ENCODE data around the gene ARHGEF39. TPM values are rescaled to one million over a fixed set of nuclear protein-coding genes. Genes with fewer than 3 reads are reported as not detected.
A peak's percentile ranks its signal among the peaks of the same experiment; 100 is the strongest.

The ARHGEF39 gene
- total RNA-seq, 1 donor from 2014 or later: 1.0 TPM

DNA sequence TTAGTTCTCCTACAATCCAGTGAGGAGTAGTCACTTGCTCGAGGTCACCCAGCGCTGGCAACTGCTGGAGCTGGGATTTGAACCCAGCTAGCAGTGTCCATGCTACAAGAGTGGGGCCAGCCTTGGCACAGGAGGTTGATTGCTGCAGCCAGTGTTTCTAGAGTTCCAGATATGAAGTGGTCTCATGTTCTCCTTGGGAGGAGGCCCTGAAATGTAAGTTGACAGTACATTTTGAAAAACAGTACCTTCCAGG, 6.1 kb downstream of the ARHGEF39 start:
- Histone ChIP-seq H3K79me2 (ENCODE audit: insufficient read depth, low read length) (peaks cover 11% of the 10 kb centered on the region), H3K27me3 (ENCODE audit: insufficient read depth, low read length) (no peaks in the 10 kb centered on the region), H4K20me1 (ENCODE audit: insufficient read depth, low read length) (peaks cover 8% of the 10 kb centered on the region), H3K4me1 (ENCODE audit: insufficient read depth, low read length) (peaks cover 15% of the 10 kb centered on the region), H3K9me3 (ENCODE audit: insufficient read depth, low read depth, low read length) (no peaks in the 10 kb centered on the region), H3K36me3 (ENCODE audit: insufficient read depth, low read length) (peaks cover 6% of the 10 kb centered on the region), H3K27ac (ENCODE audit: low read depth, low read length) (peak overlapping the region; percentile 100), H2AFZ (ENCODE audit: low read depth, low read length) (peak overlapping the region; percentile 92), H3K9ac (ENCODE audit: low read length) (peak overlapping the region; percentile 92), H3K4me3 (ENCODE audit: insufficient read depth, low read depth, low read length) (peak overlapping the region; percentile 78), H3K4me2 (ENCODE audit: low read length) (peak overlapping the region; percentile 86)
- peak overlapping the region; percentile 87 for H3K4me3 Mint-ChIP-seq (ENCODE audit: unreplicated experiment)
- FAIRE-seq (no peak), DNase-seq (ENCODE audit: low read depth) (no peak)
- peaks cover 12% of the 10 kb centered on the region for H3K4me1 Mint-ChIP-seq (ENCODE audit: low read depth, unreplicated experiment)
- peaks cover 1% of the 10 kb centered on the region for H3K36me3 Mint-ChIP-seq (ENCODE audit: low read depth, unreplicated experiment)
- TF ChIP-seq EZH2 (IDR thresholded peaks at IDR 0.05; ENCODE audit: insufficient read depth, low read length): no peak
- TF ChIP-seq, protein P1, sequence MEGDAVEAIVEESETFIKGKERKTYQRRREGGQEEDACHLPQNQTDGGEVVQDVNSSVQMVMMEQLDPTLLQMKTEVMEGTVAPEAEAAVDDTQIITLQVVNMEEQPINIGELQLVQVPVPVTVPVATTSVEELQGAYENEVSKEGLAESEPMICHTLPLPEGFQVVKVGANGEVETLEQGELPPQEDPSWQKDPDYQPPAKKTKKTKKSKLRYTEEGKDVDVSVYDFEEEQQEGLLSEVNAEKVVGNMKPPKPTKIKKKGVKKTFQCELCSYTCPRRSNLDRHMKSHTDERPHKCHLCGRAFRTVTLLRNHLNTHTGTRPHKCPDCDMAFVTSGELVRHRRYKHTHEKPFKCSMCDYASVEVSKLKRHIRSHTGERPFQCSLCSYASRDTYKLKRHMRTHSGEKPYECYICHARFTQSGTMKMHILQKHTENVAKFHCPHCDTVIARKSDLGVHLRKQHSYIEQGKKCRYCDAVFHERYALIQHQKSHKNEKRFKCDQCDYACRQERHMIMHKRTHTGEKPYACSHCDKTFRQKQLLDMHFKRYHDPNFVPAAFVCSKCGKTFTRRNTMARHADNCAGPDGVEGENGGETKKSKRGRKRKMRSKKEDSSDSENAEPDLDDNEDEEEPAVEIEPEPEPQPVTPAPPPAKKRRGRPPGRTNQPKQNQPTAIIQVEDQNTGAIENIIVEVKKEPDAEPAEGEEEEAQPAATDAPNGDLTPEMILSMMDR (IDR thresholded peaks at IDR 0.05; ENCODE audit: insufficient read depth, low read depth, low read length): no peak
- no peaks in the 10 kb centered on the region for H3K27me3 Mint-ChIP-seq (ENCODE audit: low read depth, unreplicated experiment)
- H3K9me3 Mint-ChIP-seq (ENCODE audit: unreplicated experiment): no peaks in the 10 kb centered on the region
- H3K27ac Mint-ChIP-seq (ENCODE audit: unreplicated experiment): peak overlapping the region; percentile 75

DNA sequence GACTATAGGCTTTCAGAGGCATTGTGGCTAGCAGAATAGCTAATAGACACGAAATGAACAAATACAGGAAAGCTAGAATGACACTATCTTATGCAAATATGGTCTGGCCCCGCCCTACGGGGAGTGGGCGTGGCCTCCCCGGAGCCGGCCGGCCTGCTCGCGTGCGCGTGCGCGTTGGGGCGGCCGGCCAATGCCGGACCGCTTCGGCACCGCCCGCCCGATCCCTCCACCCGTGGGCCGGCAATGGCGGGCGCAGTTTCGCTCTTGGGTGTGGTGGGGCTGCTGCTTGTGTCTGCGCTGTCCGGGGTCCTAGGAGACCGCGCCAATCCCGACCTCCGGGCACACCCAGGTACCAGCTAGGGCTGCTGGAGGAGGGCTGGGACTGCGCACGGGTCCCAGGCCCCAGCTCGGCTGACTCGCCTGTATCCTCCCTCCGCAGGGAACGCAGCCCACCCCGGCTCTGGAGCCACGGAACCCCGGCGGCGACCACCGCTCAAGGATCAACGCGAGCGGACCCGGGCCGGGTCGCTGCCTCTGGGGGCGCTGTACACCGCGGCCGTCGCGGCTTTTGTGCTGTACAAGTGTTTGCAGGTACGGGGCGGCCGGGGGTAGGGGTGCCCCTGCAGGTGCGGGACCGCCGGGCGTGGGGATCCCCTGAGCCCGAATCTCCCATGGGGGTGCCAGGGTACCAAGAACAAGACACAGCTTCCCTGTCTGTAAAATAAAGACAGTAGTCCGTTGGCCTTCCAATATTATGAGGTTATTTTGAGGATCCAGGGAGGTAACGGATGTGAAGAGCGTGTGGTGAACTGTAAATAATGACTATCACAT, 6.6 kb downstream of the ARHGEF39 start, which contains the start of gene CCDC107:
Gene CCDC107, plus strand, starts transcription at position 156 of the 831 bp plus-strand sequence. Its CDS starts 88 bp downstream, at position 244.
- Histone ChIP-seq H2AFZ (ENCODE audit: low read depth, low read length) (peak within 1 kb of the TSS; percentile 92), H4K20me1 (ENCODE audit: insufficient read depth, low read length) (peaks cover 8% of the 10 kb centered on the region), H3K4me2 (ENCODE audit: low read length) (peak within 1 kb of the TSS; percentile 86), H3K9ac (ENCODE audit: low read length) (peak within 1 kb of the TSS; percentile 92), H3K27ac (ENCODE audit: low read depth, low read length) (peak within 1 kb of the TSS; percentile 100), H3K27me3 (ENCODE audit: insufficient read depth, low read length) (no peaks in the 10 kb centered on the region), H3K4me1 (ENCODE audit: insufficient read depth, low read length) (peaks cover 15% of the 10 kb centered on the region), H3K9me3 (ENCODE audit: insufficient read depth, low read depth, low read length) (no peaks in the 10 kb centered on the region), H3K4me3 (ENCODE audit: insufficient read depth, low read depth, low read length) (peak within 1 kb of the TSS; percentile 78), H3K79me2 (ENCODE audit: insufficient read depth, low read length) (peaks cover 11% of the 10 kb centered on the region), H3K36me3 (ENCODE audit: insufficient read depth, low read length) (peaks cover 6% of the 10 kb centered on the region)
- Mint-ChIP-seq H3K4me1 (ENCODE audit: low read depth, unreplicated experiment) (peaks cover 12% of the 10 kb centered on the region), H3K4me3 (ENCODE audit: unreplicated experiment) (peak within 1 kb of the TSS; percentile 87), H3K36me3 (ENCODE audit: low read depth, unreplicated experiment) (peaks cover 1% of the 10 kb centered on the region), H3K27me3 (ENCODE audit: low read depth, unreplicated experiment) (no peaks in the 10 kb centered on the region), H3K27ac (ENCODE audit: unreplicated experiment) (peak within 1 kb of the TSS; percentile 75), H3K9me3 (ENCODE audit: unreplicated experiment) (no peaks in the 10 kb centered on the region)
- no peak for FAIRE-seq
- peak; percentile 59 for DNase-seq (ENCODE audit: low read depth)
- TF ChIP-seq EZH2 (IDR thresholded peaks at IDR 0.05; ENCODE audit: insufficient read depth, low read length): no peak
- TF ChIP-seq, protein P1 (IDR thresholded peaks at IDR 0.05; ENCODE audit: insufficient read depth, low read depth, low read length): peak; percentile 28
